ENCODE data around the gene WRAP73.

Gene WRAP73

GRCh38 chr1:3618881-3619671 lies 30.8 kb downstream of the WRAP73 start:
- H3K36me3 ChIP-seq, result no peaks in the 10 kb centered on the region
- H3K4me3 ChIP-seq (ENCODE audit: low read depth, low read length), result no peak overlapping the region
- H3K27me3 ChIP-seq, result no peaks in the 10 kb centered on the region
- peak; percentile 72 for TF ChIP-seq CTCF (IDR thresholded peaks at IDR 0.05; ENCODE audit: low read depth, low read length)
- H3K4me1 ChIP-seq, result no peaks in the 10 kb centered on the region
- H3K9me3 ChIP-seq, result no peaks in the 10 kb centered on the region
- DNase-seq, result peak; percentile 58

GRCh38 chr1:3618531-3618880 lies 31.4 kb downstream of the WRAP73 start:
- Histone ChIP-seq H3K27me3 (no peaks in the 10 kb centered on the region), H3K4me3 (ENCODE audit: low read depth, low read length) (no peak overlapping the region), H3K4me1 (no peaks in the 10 kb centered on the region), H3K9me3 (no peaks in the 10 kb centered on the region), H3K36me3 (no peaks in the 10 kb centered on the region)
- DNase-seq, result no peak
- TF ChIP-seq CTCF (IDR thresholded peaks at IDR 0.05; ENCODE audit: low read depth, low read length), result no peak

GRCh38 chr1:3617806-3618345 lies 32.0 kb downstream of the WRAP73 start:
- TF ChIP-seq CTCF (IDR thresholded peaks at IDR 0.05; ENCODE audit: low read depth, low read length), result no peak
- DNase-seq, result no peak
- no peaks in the 10 kb centered on the region for H3K4me1 ChIP-seq
- no peaks in the 10 kb centered on the region for H3K9me3 ChIP-seq
- no peaks in the 10 kb centered on the region for H3K36me3 ChIP-seq
- no peak overlapping the region for H3K4me3 ChIP-seq (ENCODE audit: low read depth, low read length)
- H3K27me3 ChIP-seq, result no peaks in the 10 kb centered on the region

- Histone ChIP-seq H3K27me3 (no peaks in the 10 kb centered on the region), H3K9me3 (no peaks in the 10 kb centered on the region), H3K4me3 (ENCODE audit: low read depth, low read length) (no peak overlapping the region), H3K4me1 (no peaks in the 10 kb centered on the region), H3K36me3 (no peaks in the 10 kb centered on the region)
- no peak for DNase-seq
- TF ChIP-seq CTCF (IDR thresholded peaks at IDR 0.05; ENCODE audit: low read depth, low read length), result no peak
These were observed 33.0 kb downstream of the WRAP73 start for GRCh38 chr1:3616861-3617260.

GRCh38 chr1:3614755-3615742 lies 34.9 kb downstream of the WRAP73 start:
- TF ChIP-seq CTCF (IDR thresholded peaks at IDR 0.05; ENCODE audit: low read depth, low read length), result peak; percentile 69
- Histone ChIP-seq H3K27me3 (no peaks in the 10 kb centered on the region), H3K36me3 (no peaks in the 10 kb centered on the region), H3K9me3 (no peaks in the 10 kb centered on the region), H3K4me3 (ENCODE audit: low read depth, low read length) (no peak overlapping the region), H3K4me1 (no peaks in the 10 kb centered on the region)
- DNase-seq, result no peak

All from BE2C (cell line).